ENCODE measurements around the gene PLEKHA6.
"Not testable (repeated sequence)": the region's sequence is repeated elsewhere in the genome, so short reads cannot be mapped to it uniquely, and the experiment has no call there.

PLEKHA6 gene

GRCh38 chr1:204334455-204334854 is 25.3 kb downstream of the PLEKHA6 start:
- DNase-seq, result no peak

GRCh38 chr1:204333427-204333826 is 26.3 kb downstream of the PLEKHA6 start:
- no peak for DNase-seq

- DNase-seq, result peak; percentile 64
Measured at GRCh38 chr1:204331847-204332487, 27.8 kb downstream of the PLEKHA6 start.

- peak; percentile 45 for DNase-seq
Measured at GRCh38 chr1:204331275-204331674, 28.5 kb downstream of the PLEKHA6 start.

GRCh38 chr1:204327870-204328269 is 31.9 kb downstream of the PLEKHA6 start:
- not testable (repeated sequence) for DNase-seq

- no peak for DNase-seq
Measured at GRCh38 chr1:204327359-204327758, 32.4 kb downstream of the PLEKHA6 start.

- DNase-seq, result no peak
Measured at GRCh38 chr1:204326771-204327300, 32.9 kb downstream of the PLEKHA6 start.

GRCh38 chr1:204325944-204326343 is 33.8 kb downstream of the PLEKHA6 start:
- no peak for DNase-seq

GRCh38 chr1:204323887-204324286 is 35.8 kb downstream of the PLEKHA6 start:
- no peak for DNase-seq

- DNase-seq, result no peak
Measured at GRCh38 chr1:204322339-204322868, 37.3 kb downstream of the PLEKHA6 start.

GRCh38 chr1:204321665-204322064 is 38.1 kb downstream of the PLEKHA6 start:
- no peak for DNase-seq

GRCh38 chr1:204321051-204321450 is 38.7 kb downstream of the PLEKHA6 start:
- no peak for DNase-seq

GRCh38 chr1:204320382-204320804 is 39.3 kb downstream of the PLEKHA6 start:
- no peak for DNase-seq

- DNase-seq, result no peak
Measured at GRCh38 chr1:204319462-204319861, 40.3 kb downstream of the PLEKHA6 start.

GRCh38 chr1:204319027-204319426 is 40.7 kb downstream of the PLEKHA6 start:
- DNase-seq, result no peak

GRCh38 chr1:204318324-204318723 is 41.4 kb downstream of the PLEKHA6 start:
- DNase-seq, result peak; percentile 16

GRCh38 chr1:204317170-204317569 is 42.6 kb downstream of the PLEKHA6 start:
- DNase-seq, result no peak

GRCh38 chr1:204316164-204316563 is 43.6 kb downstream of the PLEKHA6 start:
- DNase-seq, result no peak

- no peak for DNase-seq
Measured at GRCh38 chr1:204314893-204315658, 44.7 kb downstream of the PLEKHA6 start.

GRCh38 chr1:204314171-204314892 is 45.4 kb downstream of the PLEKHA6 start:
- peak; percentile 94 for DNase-seq

GRCh38 chr1:204313675-204314074 is 46.1 kb downstream of the PLEKHA6 start:
- peak; percentile 76 for DNase-seq

- DNase-seq, result not testable (repeated sequence)
Measured at GRCh38 chr1:204310970-204311369, 48.8 kb downstream of the PLEKHA6 start.

- no peak for DNase-seq
Measured at GRCh38 chr1:204308023-204308628, 51.6 kb downstream of the PLEKHA6 start.

Measured in NCI-H510A treated with DMSO at 0.1 percent for 48 hours (cell line).